Measurements from ENCODE around the gene KRTAP25-1. TPM values are rescaled to one million over a fixed set of nuclear protein-coding genes. Genes with fewer than 3 reads are reported as not detected.

Gene KRTAP25-1
- total RNA-seq, 1 experiment from 2014 or later, result not detected

GRCh38 chr21:30251781-30252180 lies 37.5 kb downstream of the KRTAP25-1 start:
- intact Hi-C loops (cut with micrococcal nuclease; ENCODE audit: unreplicated experiment) (no loop called here), in situ Hi-C loops (cut with HindIII; ENCODE audit: low pct_unique_long_range_greater_than_20kb, low sequenced_read_pairs) (no loop called here)
- DNase-seq (ENCODE audit: low read depth, low spot score) (no peak), ATAC-seq (no peak)
- no peak for TF ChIP-seq SIN3A (IDR thresholded peaks at IDR 0.05; ENCODE audit: borderline replicate concordance, insufficient read depth, low read depth, low read length)
- TF ChIP-seq POLR2AphosphoS5 (IDR thresholded peaks at IDR 0.05; ENCODE audit: low read depth, low read length), result no peak
- TF ChIP-seq TCF7L2 (IDR thresholded peaks at IDR 0.05; ENCODE audit: low read depth, low read length), result no peak
- no peak for TF ChIP-seq REST (IDR thresholded peaks at IDR 0.05; ENCODE audit: insufficient read depth in 1 of 2, low read depth in 2 of 2, low read length in 1 of 2)
- no peak for TF ChIP-seq CTCF (IDR thresholded peaks at IDR 0.05)
- ChIA-PET CTCF (no interaction called here), POLR2A (no interaction called here)
- Histone ChIP-seq H3K9me3 (ENCODE audit: control insufficient read depth, insufficient read depth, low read depth, low read length) (no peaks in the 10 kb centered on the region), H3K27ac (ENCODE audit: low read length) (no peak overlapping the region), H3K4me1 (ENCODE audit: control insufficient read depth, insufficient read depth, low read length) (no peaks in the 10 kb centered on the region), H3K27me3 (ENCODE audit: control insufficient read depth, insufficient read depth, low read length) (no peaks in the 10 kb centered on the region), H3K4me3 (ENCODE audit: low read depth in 2 of 2, low read length in 2 of 2) (no peak overlapping the region), H3K36me3 (ENCODE audit: control insufficient read depth, insufficient read depth, low read length) (no peaks in the 10 kb centered on the region)
- BruUV-seq (replicated peaks), result no TSS peak

- Histone ChIP-seq H3K4me1 (ENCODE audit: control insufficient read depth, insufficient read depth, low read length) (no peaks in the 10 kb centered on the region), H3K36me3 (ENCODE audit: control insufficient read depth, insufficient read depth, low read length) (no peaks in the 10 kb centered on the region), H3K4me3 (ENCODE audit: low read depth in 2 of 2, low read length in 2 of 2) (no peak overlapping the region), H3K9me3 (ENCODE audit: control insufficient read depth, insufficient read depth, low read depth, low read length) (no peaks in the 10 kb centered on the region), H3K27me3 (ENCODE audit: control insufficient read depth, insufficient read depth, low read length) (no peaks in the 10 kb centered on the region), H3K27ac (ENCODE audit: low read length) (no peak overlapping the region)
- intact Hi-C loops (cut with micrococcal nuclease; ENCODE audit: unreplicated experiment) (no loop called here), in situ Hi-C loops (cut with HindIII; ENCODE audit: low pct_unique_long_range_greater_than_20kb, low sequenced_read_pairs) (no loop called here)
- ATAC-seq, result no peak
- CTCF ChIA-PET, result no interaction called here
- no peak for DNase-seq (ENCODE audit: low read depth, low spot score)
- BruUV-seq (replicated peaks), result no TSS peak
- POLR2A ChIA-PET, result no interaction called here
- TF ChIP-seq POLR2AphosphoS5 (IDR thresholded peaks at IDR 0.05; ENCODE audit: low read depth, low read length) (no peak), TCF7L2 (IDR thresholded peaks at IDR 0.05; ENCODE audit: low read depth, low read length) (no peak), SIN3A (IDR thresholded peaks at IDR 0.05; ENCODE audit: borderline replicate concordance, insufficient read depth, low read depth, low read length) (no peak), CTCF (IDR thresholded peaks at IDR 0.05) (no peak), REST (IDR thresholded peaks at IDR 0.05; ENCODE audit: insufficient read depth in 1 of 2, low read depth in 2 of 2, low read length in 1 of 2) (no peak)
Measured at GRCh38 chr21:30249936-30250335, 39.4 kb downstream of the KRTAP25-1 start.

Measured in Panc1 (cell line).